Breast epithelium (tissue), 4 donors: ENCODE data around the gene STX16. TPM values are rescaled to one million over a fixed set of nuclear protein-coding genes. Genes with fewer than 3 reads are reported as not detected.

Experiments
- DNase-seq, 2 donors: peaks; one replicate each; pipeline ENCODE4 v3.0.0-alpha.2; 2019; ENCODE audit warnings: low spot score in 2 of 2
- H3K27ac ChIP-seq, 2 donors: fragments of 200-600 bp; sonication (generic) in 1 of 2; one replicate each; pipeline ENCODE4 v1.5.1; 2016 to 2019; ENCODE audit warnings: mild to moderate bottlenecking in 1 of 2
- H3K27me3 ChIP-seq, 2 donors: fragments of 200-600 bp; sonication (generic) in 1 of 2; one replicate each; pipeline versions ENCODE4 v1.5.1 to v1.6.0; 2017 to 2019; ENCODE audit warnings: control low read depth in 1 of 2, mild to moderate bottlenecking in 1 of 2
- H3K36me3 ChIP-seq: fragments of 200-600 bp; one replicate; pipeline ENCODE4 v1.5.1; 2019
- H3K4me1 ChIP-seq, 2 donors: fragments of 200-600 bp; sonication (generic); one replicate each; pipeline ENCODE4 v1.5.1; 2016 to 2019; ENCODE audit warnings: control low read depth in 1 of 2
- H3K4me3 ChIP-seq, 3 donors: fragments of 200-600 bp; sonication (generic); 1 replicate in 2 of 3; 2 replicates in 1 of 3; pipeline ENCODE4 v1.5.1; 2016 to 2019; ENCODE audit warnings: mild to moderate bottlenecking in 3 of 3, moderate library complexity in 2 of 3
- H3K9me3 ChIP-seq, 2 donors: fragments of 200-600 bp; sonication (generic) in 1 of 2; one replicate each; pipeline ENCODE4 v1.5.1; 2016 to 2019; ENCODE audit warnings: control low read depth in 1 of 2
- CTCF ChIP-seq, 3 donors: fragments of 450-650 bp; IDR thresholded peaks; one replicate each; pipeline ENCODE4 v1.5.1; 2016 to 2017; ENCODE audit warnings: antibody characterized with exemption in 3 of 3, mild to moderate bottlenecking in 3 of 3, moderate library complexity in 3 of 3
- POLR2A ChIP-seq: fragments of 450-650 bp; IDR thresholded peaks from one replicate; pipeline ENCODE4 v1.6.1; 2016; ENCODE audit warnings: antibody characterized with exemption, mild to moderate bottlenecking, moderate library complexity
- POLR2AphosphoS5 ChIP-seq, 3 donors: sonication (generic); formaldehyde crosslinking; IDR thresholded peaks; one replicate each; pipeline ENCODE4 v1.6.1; 2017; ENCODE audit warnings: antibody characterized with exemption in 3 of 3
- intact Hi-C: fragments of 100-400 bp; cut with DNase I; formaldehyde crosslinking; loops from one replicate; pipeline ENCODE4 v1.15.1; 2023; ENCODE audit warnings: low total_unique reads
- total RNA-seq, 3 donors: library from RNA; depleted of rRNA; stranded (reverse); fragments of >200 nt; gene quantifications; one replicate each; pipeline ENCODE4 v1.1.0, GENCODE V29; 2016

STX16 gene
- total RNA-seq, 3 donors from 2014 or later: 54.4 to 76.5 (median 74.4) TPM

- Histone ChIP-seq H3K36me3 (no peaks in the 10 kb centered on the region), H3K4me1 (no peaks in the 10 kb centered on the region), H3K4me3 (peak overlapping the region in 1 of 3 donors; percentile 19), H3K27me3 (no peaks in the 10 kb centered on the region), H3K9me3 (no peaks in the 10 kb centered on the region), H3K27ac (peak overlapping the region in 1 of 2 donors; percentile 25)
- intact Hi-C loops: no loop called here
- no peak for TF ChIP-seq POLR2A
- peak in 1 of 3 donors; percentile 14 for TF ChIP-seq POLR2AphosphoS5 (IDR thresholded peaks at IDR 0.05)
- DNase-seq: peak; percentile 55 to 64
These were observed 27.3 kb upstream of the STX16 start for GRCh38 chr20:58623579-58624473.

GRCh38 chr20:58624687-58625086 lies 26.4 kb upstream of the STX16 start:
- Histone ChIP-seq H3K4me3 (no peak overlapping the region), H3K4me1 (no peaks in the 10 kb centered on the region), H3K27ac (no peak overlapping the region), H3K27me3 (no peaks in the 10 kb centered on the region), H3K36me3 (no peaks in the 10 kb centered on the region), H3K9me3 (no peaks in the 10 kb centered on the region)
- DNase-seq: no peak
- intact Hi-C loops: no loop called here
- TF ChIP-seq POLR2A (no peak), CTCF (IDR thresholded peaks at IDR 0.05) (no peak), POLR2AphosphoS5 (IDR thresholded peaks at IDR 0.05) (no peak)

GRCh38 chr20:58625585-58625984 lies 25.5 kb upstream of the STX16 start:
- no peak overlapping the region for H3K27ac ChIP-seq
- H3K36me3 ChIP-seq: no peaks in the 10 kb centered on the region
- H3K4me1 ChIP-seq: no peaks in the 10 kb centered on the region
- H3K9me3 ChIP-seq: no peaks in the 10 kb centered on the region
- H3K4me3 ChIP-seq: no peak overlapping the region
- no peaks in the 10 kb centered on the region for H3K27me3 ChIP-seq
- no peak for DNase-seq
- intact Hi-C loops: no loop called here
- TF ChIP-seq POLR2A (no peak), POLR2AphosphoS5 (IDR thresholded peaks at IDR 0.05) (no peak), CTCF (IDR thresholded peaks at IDR 0.05) (no peak)

- TF ChIP-seq POLR2A: no peak
- no peak for TF ChIP-seq POLR2AphosphoS5 (IDR thresholded peaks at IDR 0.05)
- TF ChIP-seq CTCF (IDR thresholded peaks at IDR 0.05): no peak
- Histone ChIP-seq H3K27me3 (no peaks in the 10 kb centered on the region), H3K9me3 (no peaks in the 10 kb centered on the region), H3K4me1 (no peaks in the 10 kb centered on the region), H3K27ac (no peak overlapping the region), H3K4me3 (no peak overlapping the region), H3K36me3 (no peaks in the 10 kb centered on the region)
- no peak for DNase-seq
- intact Hi-C loops: no loop called here
These were observed 25.0 kb upstream of the STX16 start for GRCh38 chr20:58626051-58626450.

DNA sequence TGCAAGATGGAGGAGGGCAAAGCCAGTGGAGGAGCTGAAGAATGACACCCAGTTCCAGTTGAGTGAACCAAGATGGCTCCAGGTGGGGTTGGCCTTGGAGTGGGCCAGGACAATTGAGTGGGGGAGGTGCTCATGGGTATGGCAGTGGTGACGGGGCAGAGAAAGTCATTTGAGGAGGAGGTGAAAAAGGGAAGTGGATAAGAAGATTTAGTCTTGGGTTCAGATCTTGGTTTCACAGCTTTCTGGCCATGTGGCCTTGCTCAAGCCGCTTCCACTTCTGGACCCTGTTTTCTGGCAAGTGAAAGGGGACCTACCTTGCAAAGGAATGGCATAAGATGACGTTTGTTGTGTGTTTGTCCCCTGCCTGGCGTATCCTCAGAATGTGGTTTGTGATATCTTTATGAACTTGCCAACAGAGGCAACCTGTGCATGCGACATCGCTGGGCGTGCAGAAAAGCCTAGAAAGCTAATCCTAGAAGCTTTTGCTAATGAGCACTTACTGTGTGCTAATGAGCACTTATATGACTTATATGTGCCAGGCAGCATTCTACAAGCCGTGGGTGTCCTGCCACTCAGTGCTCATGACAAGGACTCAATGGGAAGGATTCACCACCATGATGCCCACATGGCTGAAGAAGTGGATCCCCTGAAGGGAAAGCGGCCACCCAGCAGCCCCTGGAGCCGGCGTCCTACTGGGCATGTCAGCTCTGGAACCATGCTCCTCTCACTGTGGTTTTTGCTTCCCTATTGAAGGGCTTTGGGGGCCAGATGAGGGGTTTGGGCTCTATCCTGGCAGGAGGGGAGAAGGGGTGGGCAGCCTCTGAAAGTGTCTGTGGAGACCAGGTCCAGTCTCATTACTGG lies 23.6 kb upstream of the STX16 start:
- H3K36me3 ChIP-seq: no peaks in the 10 kb centered on the region
- no peaks in the 10 kb centered on the region for H3K9me3 ChIP-seq
- no peak for DNase-seq
- no peaks in the 10 kb centered on the region for H3K4me1 ChIP-seq
- no peak overlapping the region for H3K4me3 ChIP-seq
- H3K27ac ChIP-seq: no peak overlapping the region
- TF ChIP-seq POLR2A: no peak
- TF ChIP-seq CTCF (IDR thresholded peaks at IDR 0.05): no peak
- no peak for TF ChIP-seq POLR2AphosphoS5 (IDR thresholded peaks at IDR 0.05)
- intact Hi-C loops: no loop called here
- H3K27me3 ChIP-seq: no peaks in the 10 kb centered on the region
